ENCODE measurements around the gene TMEM266. TPM values are rescaled to one million over a fixed set of nuclear protein-coding genes. Genes with fewer than 3 reads are reported as not detected.

TMEM266 gene
- polyA plus RNA-seq, 3 donors = not detected

DNA sequence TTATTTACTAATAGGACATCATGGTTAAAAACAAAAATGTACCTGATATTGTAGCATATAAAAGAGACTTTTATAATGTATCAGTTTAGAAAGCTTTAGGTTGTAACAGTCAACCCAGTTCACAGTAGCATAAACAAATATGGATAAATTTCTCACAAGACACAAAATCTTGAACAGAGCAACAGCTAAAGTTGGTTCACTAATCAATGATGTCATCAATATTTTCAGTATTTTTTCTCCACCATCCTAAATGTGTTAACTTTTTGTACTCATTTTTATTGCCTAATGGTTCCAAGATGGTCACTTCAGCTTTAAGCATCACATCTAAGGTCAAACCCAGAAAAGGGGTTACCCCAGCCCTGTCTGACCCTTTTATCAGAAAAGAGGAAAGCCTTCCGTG, 26.3 kb upstream of the TMEM266 start:
- no peak for DNase-seq
- no CpG with 5 or more reads among the region's 1 CpG for WGBS (ENCODE audit: insufficient coverage)
- Histone ChIP-seq H2AFZ (ENCODE audit: insufficient read depth, low read depth, low read length, poor library complexity, severe bottlenecking) (no peak overlapping the region), H3K27ac (ENCODE audit: low read depth in 1 of 2, low read length in 2 of 2) (no peak overlapping the region), H3K4me2 (replicated peaks; ENCODE audit: extremely low read depth, low read length, poor library complexity, severe bottlenecking) (no peak overlapping the region), H4K20me1 (ENCODE audit: insufficient read depth, low read length) (no peaks in the 10 kb centered on the region), H3K9me3 (replicated peaks in 1 of 2; ENCODE audit: control insufficient read depth in 1 of 2, insufficient read depth in 1 of 2, low read length in 2 of 2) (peaks cover 0 to 3% of the 10 kb centered on the region in 2 donors), H3K36me3 (replicated peaks in 1 of 2; ENCODE audit: control insufficient read depth in 1 of 2, insufficient read depth in 2 of 2, low read length in 2 of 2) (no peaks in the 10 kb centered on the region), H3K27me3 (ENCODE audit: control insufficient read depth in 2 of 2, insufficient read depth in 2 of 2, low read length in 2 of 2) (no peaks in the 10 kb centered on the region), H3K4me1 (ENCODE audit: control insufficient read depth in 1 of 2, insufficient read depth in 2 of 2, low read length in 2 of 2) (no peaks in the 10 kb centered on the region), H3K79me2 (ENCODE audit: insufficient read depth, low read length) (no peaks in the 10 kb centered on the region), H3K9ac (ENCODE audit: insufficient read depth, low read length, poor library complexity, severe bottlenecking) (no peak overlapping the region), H3K4me3 (replicated peaks in 1 of 3; ENCODE audit: low read depth in 2 of 3, low read length in 3 of 3) (no peak overlapping the region)
- intact Hi-C loops (cut with micrococcal nuclease) = no loop called here
- H3K4me3 Mint-ChIP-seq = no peak overlapping the region
- H3K9me3 Mint-ChIP-seq = peaks cover 0 to 5% (median 2%) of the 10 kb centered on the region in 7 donors
- no peaks in the 10 kb centered on the region for H3K36me3 Mint-ChIP-seq
- no peaks in the 10 kb centered on the region for H3K27me3 Mint-ChIP-seq (ENCODE audit: low read depth in 3 of 3)
- no peak overlapping the region for H3K27ac Mint-ChIP-seq
- H3K4me1 Mint-ChIP-seq = peaks cover 14% of the 10 kb centered on the region
- TF ChIP-seq, protein P1, sequence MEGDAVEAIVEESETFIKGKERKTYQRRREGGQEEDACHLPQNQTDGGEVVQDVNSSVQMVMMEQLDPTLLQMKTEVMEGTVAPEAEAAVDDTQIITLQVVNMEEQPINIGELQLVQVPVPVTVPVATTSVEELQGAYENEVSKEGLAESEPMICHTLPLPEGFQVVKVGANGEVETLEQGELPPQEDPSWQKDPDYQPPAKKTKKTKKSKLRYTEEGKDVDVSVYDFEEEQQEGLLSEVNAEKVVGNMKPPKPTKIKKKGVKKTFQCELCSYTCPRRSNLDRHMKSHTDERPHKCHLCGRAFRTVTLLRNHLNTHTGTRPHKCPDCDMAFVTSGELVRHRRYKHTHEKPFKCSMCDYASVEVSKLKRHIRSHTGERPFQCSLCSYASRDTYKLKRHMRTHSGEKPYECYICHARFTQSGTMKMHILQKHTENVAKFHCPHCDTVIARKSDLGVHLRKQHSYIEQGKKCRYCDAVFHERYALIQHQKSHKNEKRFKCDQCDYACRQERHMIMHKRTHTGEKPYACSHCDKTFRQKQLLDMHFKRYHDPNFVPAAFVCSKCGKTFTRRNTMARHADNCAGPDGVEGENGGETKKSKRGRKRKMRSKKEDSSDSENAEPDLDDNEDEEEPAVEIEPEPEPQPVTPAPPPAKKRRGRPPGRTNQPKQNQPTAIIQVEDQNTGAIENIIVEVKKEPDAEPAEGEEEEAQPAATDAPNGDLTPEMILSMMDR (IDR thresholded peaks at IDR 0.05) = no peak

DNA sequence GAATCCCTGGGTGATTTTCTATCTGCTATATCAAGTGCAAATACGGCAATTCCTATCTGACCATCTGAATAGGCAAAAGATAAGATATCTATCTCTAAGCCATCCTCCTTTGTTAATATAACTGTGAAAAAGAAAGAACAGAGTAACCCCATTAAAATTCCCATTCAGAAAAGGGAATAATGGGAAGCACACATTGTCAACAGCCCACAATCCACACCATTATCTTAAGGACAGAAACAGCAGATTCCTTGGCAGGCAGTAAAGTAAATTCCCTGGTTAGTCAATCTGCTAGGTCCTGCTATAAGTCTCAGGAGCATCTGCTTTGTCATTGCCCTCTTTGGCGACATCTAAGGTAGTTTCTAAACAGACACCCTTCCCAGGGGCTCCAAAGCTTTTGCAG, 25.7 kb upstream of the TMEM266 start:
- peaks cover 0 to 3% (median 2%) of the 10 kb centered on the region in 7 donors for H3K9me3 Mint-ChIP-seq
- peaks cover 14% of the 10 kb centered on the region for H3K4me1 Mint-ChIP-seq
- no peak overlapping the region for H3K27ac ChIP-seq (ENCODE audit: low read depth in 1 of 2, low read length in 2 of 2)
- H3K4me2 ChIP-seq (replicated peaks; ENCODE audit: extremely low read depth, low read length, poor library complexity, severe bottlenecking) = no peak overlapping the region
- no peaks in the 10 kb centered on the region for H3K27me3 Mint-ChIP-seq (ENCODE audit: low read depth in 3 of 3)
- no peaks in the 10 kb centered on the region for H3K9me3 ChIP-seq (replicated peaks in 1 of 2; ENCODE audit: control insufficient read depth in 1 of 2, insufficient read depth in 1 of 2, low read length in 2 of 2)
- no peaks in the 10 kb centered on the region for H3K4me1 ChIP-seq (ENCODE audit: control insufficient read depth in 1 of 2, insufficient read depth in 2 of 2, low read length in 2 of 2)
- no peak overlapping the region for H2AFZ ChIP-seq (ENCODE audit: insufficient read depth, low read depth, low read length, poor library complexity, severe bottlenecking)
- no peaks in the 10 kb centered on the region for H3K36me3 Mint-ChIP-seq
- H3K9ac ChIP-seq (ENCODE audit: insufficient read depth, low read length, poor library complexity, severe bottlenecking) = no peak overlapping the region
- DNase-seq = no peak
- no peaks in the 10 kb centered on the region for H3K79me2 ChIP-seq (ENCODE audit: insufficient read depth, low read length)
- intact Hi-C loops (cut with micrococcal nuclease) = no loop called here
- TF ChIP-seq, protein P1 (IDR thresholded peaks at IDR 0.05) = no peak
- H3K4me3 Mint-ChIP-seq = no peak overlapping the region
- no peak overlapping the region for H3K27ac Mint-ChIP-seq
- no CpG with 5 or more reads among the region's 2 CpGs for WGBS (ENCODE audit: insufficient coverage)
- no peak overlapping the region for H3K4me3 ChIP-seq (replicated peaks in 1 of 3; ENCODE audit: low read depth in 2 of 3, low read length in 3 of 3)
- H3K27me3 ChIP-seq (ENCODE audit: control insufficient read depth in 2 of 2, insufficient read depth in 2 of 2, low read length in 2 of 2) = no peaks in the 10 kb centered on the region
- H3K36me3 ChIP-seq (replicated peaks in 1 of 2; ENCODE audit: control insufficient read depth in 1 of 2, insufficient read depth in 2 of 2, low read length in 2 of 2) = no peaks in the 10 kb centered on the region
- H4K20me1 ChIP-seq (ENCODE audit: insufficient read depth, low read length) = no peaks in the 10 kb centered on the region

All from CD14-positive monocyte (primary cell).